Subcutaneous adipose tissue (tissue), 4 donors: ENCODE results near the gene PIEZO2. TPM values are rescaled to one million over a fixed set of nuclear protein-coding genes. Genes with fewer than 3 reads are reported as not detected.

Source experiments
- CTCF ChIP-seq: fragments of 450-650 bp; IDR thresholded peaks from one replicate; pipeline ENCODE4 v1.5.1; 2016; ENCODE audit warnings: low read depth, mild to moderate bottlenecking, control low read depth, antibody characterized with exemption, moderate library complexity
- total RNA-seq, 4 donors: library from RNA; depleted of rRNA; stranded (reverse); fragments of >200 nt; gene quantifications; one replicate each; pipeline ENCODE4 v1.1.0, GENCODE V29; 2016

Gene PIEZO2
- total RNA-seq, 4 donors from 2014 or later: 0.85 to 2.2 (median 1.1) TPM

- TF ChIP-seq CTCF: no peak
These were observed 29.8 kb downstream of the PIEZO2 start for GRCh38 chr18:11119550-11119949.

GRCh38 chr18:11118051-11118766 is 31.2 kb downstream of the PIEZO2 start:
- no peak for TF ChIP-seq CTCF

GRCh38 chr18:11115276-11115675 is 34.1 kb downstream of the PIEZO2 start:
- TF ChIP-seq CTCF: no peak

GRCh38 chr18:11114653-11115052 is 34.7 kb downstream of the PIEZO2 start:
- TF ChIP-seq CTCF: no peak

- no peak for TF ChIP-seq CTCF
These were observed 35.4 kb downstream of the PIEZO2 start for GRCh38 chr18:11113937-11114336.

- no peak for TF ChIP-seq CTCF
These were observed 36.3 kb downstream of the PIEZO2 start for GRCh38 chr18:11113046-11113548.

- TF ChIP-seq CTCF: no peak
These were observed 37.1 kb downstream of the PIEZO2 start for GRCh38 chr18:11112286-11112685.
